Activated CD4-positive, alpha-beta T cell treated with anti-CD3 and anti-CD28 coated beads, Interleukin-2, amount 50 U/mL, for 1 hour (primary cell): ENCODE results near the gene CDK1.

ENCODE experiments used
- DNase-seq: peaks from one replicate; pipeline ENCODE4 v3.0.0-alpha.2; 2020

The CDK1 gene

DNA sequence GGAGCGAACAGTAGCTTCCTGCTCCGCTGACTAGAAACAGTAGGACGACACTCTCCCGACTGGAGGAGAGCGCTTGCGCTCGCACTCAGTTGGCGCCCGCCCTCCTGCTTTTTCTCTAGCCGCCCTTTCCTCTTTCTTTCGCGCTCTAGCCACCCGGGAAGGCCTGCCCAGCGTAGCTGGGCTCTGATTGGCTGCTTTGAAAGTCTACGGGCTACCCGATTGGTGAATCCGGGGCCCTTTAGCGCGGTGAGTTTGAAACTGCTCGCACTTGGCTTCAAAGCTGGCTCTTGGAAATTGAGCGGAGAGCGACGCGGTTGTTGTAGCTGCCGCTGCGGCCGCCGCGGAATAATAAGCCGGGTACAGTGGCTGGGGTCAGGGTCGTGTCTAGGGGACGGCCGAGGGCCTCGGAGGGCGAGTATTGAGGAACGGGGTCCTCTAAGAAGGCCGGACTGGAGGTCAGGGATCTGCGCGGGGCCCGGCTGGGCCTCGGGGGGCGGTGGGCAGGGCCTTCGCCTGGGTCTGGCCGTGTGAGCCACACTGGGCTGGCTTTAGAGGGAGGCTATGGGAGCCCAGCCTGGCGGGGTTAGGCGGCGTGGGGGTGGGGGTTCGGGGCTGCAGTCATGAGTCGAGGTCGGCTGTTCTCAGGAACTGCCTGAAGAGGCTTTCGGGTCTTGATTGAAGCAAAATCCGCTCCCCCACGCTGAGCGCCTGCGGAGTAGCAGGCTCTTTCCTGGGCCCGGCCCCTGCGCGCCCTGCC is at the start of gene CDK1:
TSS of gene CDK1 (plus strand) at position 265 of the 757 bp plus-strand sequence. CDS start 1,688 bp downstream, outside the sequence.
- peak; percentile 94 for DNase-seq

DNA sequence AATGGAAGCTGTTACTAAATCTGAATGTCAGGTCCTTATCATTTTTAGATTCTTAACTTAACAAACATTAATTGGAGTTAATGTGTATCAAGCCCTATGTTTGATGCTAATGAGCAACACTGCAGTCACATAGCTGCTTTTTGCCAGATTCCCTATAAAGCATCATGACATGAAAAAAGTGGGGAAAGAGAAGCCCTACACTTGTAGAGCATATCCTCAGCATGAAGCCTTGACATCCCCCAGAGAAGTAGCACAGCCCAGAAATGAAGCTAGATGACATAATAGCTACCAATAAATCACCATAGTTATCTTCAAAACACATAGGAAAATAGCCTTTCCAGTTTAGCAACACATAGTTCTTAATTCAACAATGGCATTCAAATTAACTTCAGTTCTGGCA is 49.2 kb upstream of the CDK1 start:
- no peak for DNase-seq

- no peak for DNase-seq
Measured at GRCh38 chr10:60731134-60731885, 47.0 kb upstream of the CDK1 start.

GRCh38 chr10:60732198-60732806 is 46.0 kb upstream of the CDK1 start:
- DNase-seq: peak; percentile 25

DNA sequence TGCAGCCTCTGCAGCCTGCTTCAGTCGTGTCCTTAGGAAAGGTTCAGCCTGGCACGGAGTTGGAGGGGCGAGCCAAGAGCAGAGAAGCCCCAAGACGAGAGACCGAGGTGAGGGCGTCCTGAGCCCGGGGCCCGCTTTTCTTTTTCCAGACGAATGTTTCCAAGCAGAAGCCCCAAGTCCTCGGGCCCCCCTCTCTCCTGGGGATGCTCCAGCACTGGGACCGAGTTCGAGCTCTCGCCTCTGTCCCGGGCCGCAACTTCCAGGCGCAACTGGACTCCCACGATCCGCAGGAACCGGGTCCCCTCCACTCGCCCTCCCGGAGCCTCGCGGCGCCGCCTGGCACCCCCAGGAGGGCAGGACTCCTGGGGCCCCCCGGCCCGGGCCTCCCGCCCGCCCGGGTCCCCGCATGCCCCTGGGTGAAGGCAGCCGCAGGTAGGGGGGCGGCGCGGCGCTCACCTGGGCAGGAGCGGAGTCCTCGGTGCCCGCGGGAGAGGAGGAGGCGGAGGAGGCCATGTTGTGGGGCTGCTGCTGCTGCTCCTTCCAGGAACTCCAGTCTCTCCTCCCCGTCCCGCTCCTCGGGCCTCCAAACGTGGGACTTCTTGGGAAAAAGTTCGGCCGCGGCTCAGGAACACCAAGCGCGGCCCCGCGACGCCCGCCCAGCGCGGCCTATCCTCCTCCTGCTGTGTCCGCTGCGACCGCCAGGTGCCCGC is 45.3 kb upstream of the CDK1 start:
- peak; percentile 43 for DNase-seq

DNA sequence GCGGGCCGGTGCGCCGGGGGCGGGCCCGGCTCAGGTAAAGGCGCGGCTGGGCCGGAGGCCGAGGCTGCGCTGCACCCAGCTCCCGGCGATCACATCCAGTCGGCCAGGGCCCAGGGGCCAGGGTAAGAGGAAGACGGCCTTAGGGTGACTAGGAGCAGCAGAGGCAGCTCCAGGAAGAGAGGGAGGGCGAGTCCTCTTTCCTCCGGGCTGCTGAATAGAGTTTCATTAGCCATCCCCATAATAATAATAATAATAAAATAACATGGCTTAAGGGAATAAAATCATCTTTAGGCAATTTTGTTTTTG is 44.8 kb upstream of the CDK1 start:
- no peak for DNase-seq

DNA sequence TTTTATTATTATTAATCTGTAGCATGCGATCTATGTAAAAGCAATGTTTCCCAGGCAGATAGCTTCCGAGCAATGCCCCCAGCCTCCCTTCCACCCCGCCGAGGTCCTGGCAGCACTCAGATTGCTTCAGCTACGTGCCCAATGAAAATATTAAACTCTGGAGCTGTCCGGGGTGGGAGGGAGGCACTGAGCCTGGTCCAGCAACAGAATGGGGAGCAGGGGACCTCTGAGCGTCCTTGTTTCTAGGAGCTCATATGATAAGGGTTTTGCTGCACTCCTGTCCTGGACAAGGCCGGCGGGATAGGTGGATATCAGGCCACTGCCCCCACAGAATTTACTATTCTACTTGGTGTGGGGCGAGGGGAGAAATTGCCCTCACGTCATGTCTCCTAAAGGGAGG is 44.5 kb upstream of the CDK1 start:
- DNase-seq: no peak

- no peak for DNase-seq
Measured at GRCh38 chr10:60734226-60734625, 44.1 kb upstream of the CDK1 start.

DNA sequence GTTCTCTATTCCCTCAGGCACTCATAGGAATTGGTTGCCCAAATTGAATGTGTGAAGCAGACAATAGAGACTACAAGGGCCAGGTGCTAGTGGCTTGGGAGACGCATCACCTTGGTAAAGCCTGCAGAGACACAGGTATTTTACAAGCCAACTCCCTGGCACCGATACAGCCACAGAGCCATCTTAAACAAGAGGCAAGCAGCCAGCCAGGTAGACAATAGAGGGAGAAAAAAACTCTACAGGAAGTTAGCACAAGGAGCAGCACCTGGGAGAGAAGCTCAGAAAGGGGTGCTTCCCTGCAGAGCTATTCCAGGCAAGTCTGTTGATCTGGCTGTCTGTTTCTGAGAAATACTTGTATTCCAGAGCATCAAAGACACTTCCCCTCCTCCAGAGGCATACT is 43.0 kb upstream of the CDK1 start:
- no peak for DNase-seq

GRCh38 chr10:60737242-60737641 is 41.0 kb upstream of the CDK1 start:
- DNase-seq: no peak

DNA sequence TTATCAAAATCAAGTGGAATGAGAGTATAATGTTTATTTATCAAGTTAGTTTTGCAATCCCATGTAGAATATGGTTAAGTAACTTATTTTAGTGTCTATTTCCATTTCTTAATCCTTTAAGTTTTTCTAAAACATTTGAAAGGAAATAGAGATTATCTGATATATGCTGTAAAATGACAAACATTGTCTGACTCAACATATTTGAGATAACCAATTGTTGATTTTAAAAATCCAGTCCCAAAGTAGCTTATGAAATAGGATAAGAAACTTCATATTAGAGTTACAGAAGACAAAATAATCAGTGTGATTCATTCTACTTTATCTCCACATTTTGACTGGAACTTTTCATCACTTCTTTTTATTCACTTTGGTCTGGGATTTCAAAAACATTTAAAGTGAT is 38.7 kb upstream of the CDK1 start:
- no peak for DNase-seq

GRCh38 chr10:60742512-60742911 is 35.8 kb upstream of the CDK1 start:
- DNase-seq: no peak

GRCh38 chr10:60747817-60748469 is 30.3 kb upstream of the CDK1 start:
- no peak for DNase-seq

GRCh38 chr10:60753152-60753551 is 25.1 kb upstream of the CDK1 start:
- no peak for DNase-seq

DNA sequence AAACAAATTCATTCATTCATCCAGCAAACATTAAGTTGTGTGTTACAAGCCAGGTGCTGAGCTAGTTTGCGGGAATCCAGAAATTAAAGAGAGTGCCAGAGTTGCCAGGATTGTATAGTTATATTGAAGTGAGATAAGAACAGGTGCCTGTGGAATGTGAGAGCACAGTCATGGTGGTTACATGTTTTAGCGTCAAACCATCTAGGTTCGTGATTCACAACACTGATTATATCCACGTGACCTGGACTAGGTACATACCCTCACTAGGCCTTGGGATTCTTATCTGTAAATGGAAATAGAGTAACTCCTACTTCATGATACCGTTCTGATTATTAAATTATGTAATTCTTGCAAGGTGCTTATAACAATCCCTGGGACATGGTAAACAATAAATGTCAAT is 24.5 kb upstream of the CDK1 start:
- no peak for DNase-seq

DNA sequence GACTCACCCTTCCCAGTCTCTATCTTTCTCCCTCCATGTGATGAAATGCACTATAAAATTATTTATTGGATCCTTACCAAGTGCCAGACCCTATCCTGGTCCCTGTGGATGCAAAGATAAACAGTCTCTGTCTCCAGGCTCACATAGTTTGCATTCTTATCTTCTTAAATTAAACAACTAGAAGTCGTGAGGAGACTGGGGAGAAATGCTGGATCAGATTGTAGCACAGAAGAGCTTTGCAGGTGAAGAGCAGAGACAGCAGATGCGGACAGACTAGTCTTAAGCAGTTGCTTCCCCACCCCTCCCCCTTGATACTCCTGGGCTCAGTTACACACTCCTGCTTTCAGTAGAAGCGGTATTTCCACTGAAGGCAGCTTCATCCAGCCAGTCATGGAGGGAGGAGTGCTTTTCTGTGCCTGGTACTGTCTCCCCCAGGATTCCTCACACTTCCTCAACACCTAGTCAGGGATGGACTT is 20.8 kb upstream of the CDK1 start:
- no peak for DNase-seq

DNA sequence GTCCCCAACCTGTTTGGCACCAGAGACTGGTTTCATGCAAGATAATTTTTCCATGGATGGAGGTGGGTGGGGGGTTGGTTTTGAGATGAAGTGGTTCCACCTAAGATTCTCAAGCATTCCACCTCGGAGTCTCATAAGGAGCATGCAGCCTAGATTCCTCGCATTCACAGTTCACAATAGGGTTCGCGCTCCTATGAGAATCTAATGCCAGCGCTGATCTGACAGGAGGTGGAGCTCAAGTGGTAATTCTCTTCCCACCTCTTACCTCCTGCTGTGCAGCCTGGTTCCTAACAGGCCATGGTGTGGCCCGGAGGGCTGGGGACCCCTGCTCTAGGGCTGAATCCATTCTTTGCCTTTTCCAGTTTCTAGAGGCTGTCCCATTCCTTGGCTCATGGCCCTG is 19.1 kb upstream of the CDK1 start:
- DNase-seq: no peak

GRCh38 chr10:60760711-60761210 is 17.5 kb upstream of the CDK1 start:
- no peak for DNase-seq

- DNase-seq: no peak
Measured at GRCh38 chr10:60762554-60762953, 15.7 kb upstream of the CDK1 start.

- no peak for DNase-seq
Measured at GRCh38 chr10:60767424-60767823, 10.9 kb upstream of the CDK1 start.

- no peak for DNase-seq
Measured at GRCh38 chr10:60769406-60769805, 8.9 kb upstream of the CDK1 start.

- DNase-seq: no peak
Measured at GRCh38 chr10:60777696-60778213, 523 bp upstream of the CDK1 start.
